Trophoblast cell (in vitro differentiated cells and primary cell): ENCODE measurements around the gene ITPKB.

Experiments used
- DNase-seq, 2 donors: peaks; one replicate each; pipeline ENCODE4 v3.0.0-alpha.2; 2016
- H2AFZ ChIP-seq: 2 replicates; pipeline ENCODE4 v1.6.1; 2013; ENCODE audit warnings: low read length, moderate library complexity, mild to moderate bottlenecking; ENCODE audit not compliant: insufficient read depth, poor library complexity
- H2AK5ac ChIP-seq: 2 replicates; pipeline ENCODE4 v1.6.1; 2013; ENCODE audit warnings: mild to moderate bottlenecking, low read length
- H2BK120ac ChIP-seq: 2 replicates; pipeline ENCODE4 v1.6.1; 2013; ENCODE audit warnings: low read length, mild to moderate bottlenecking, moderate library complexity; ENCODE audit not compliant: insufficient read depth, poor library complexity
- H2BK12ac ChIP-seq: 2 replicates; pipeline ENCODE4 v1.6.1; 2013; ENCODE audit warnings: mild to moderate bottlenecking, low read length, moderate library complexity
- H2BK5ac ChIP-seq: 2 replicates; pipeline ENCODE4 v1.6.1; 2013; ENCODE audit warnings: low read length, low read depth, moderate library complexity, mild to moderate bottlenecking; ENCODE audit not compliant: poor library complexity
- H3K14ac ChIP-seq: 2 replicates; pipeline ENCODE4 v1.6.1; 2013; ENCODE audit warnings: mild to moderate bottlenecking, low read length
- H3K18ac ChIP-seq: 2 replicates; pipeline ENCODE4 v1.6.1; 2013; ENCODE audit warnings: mild to moderate bottlenecking, low read length
- H3K23ac ChIP-seq: 2 replicates; pipeline ENCODE4 v1.6.1; 2013; ENCODE audit warnings: low read length
- H3K27ac ChIP-seq: 2 replicates; pipeline ENCODE4 v1.5.1; 2013; ENCODE audit warnings: low read depth, mild to moderate bottlenecking, inconsistent platforms, low read length, moderate library complexity
- H3K27me3 ChIP-seq: 2 replicates; pipeline ENCODE4 v1.6.1; 2013; ENCODE audit warnings: inconsistent platforms, mild to moderate bottlenecking, low read length, moderate library complexity; ENCODE audit not compliant: insufficient read depth
- H3K36me3 ChIP-seq, 2 experiments: 1 replicate in 1 of 2; 2 replicates in 1 of 2; pipeline ENCODE4 v1.6.1; 2013; ENCODE audit warnings: low read length in 2 of 2, mild to moderate bottlenecking in 2 of 2, moderate library complexity in 1 of 2; ENCODE audit not compliant: insufficient read depth in 2 of 2, control insufficient read depth in 1 of 2
- H3K4ac ChIP-seq: 2 replicates; pipeline ENCODE4 v1.6.1; 2013; ENCODE audit warnings: low read depth, mild to moderate bottlenecking, low read length, moderate library complexity
- H3K4me1 ChIP-seq, 2 experiments: 1 replicate in 1 of 2; 2 replicates in 1 of 2; pipeline ENCODE4 v1.6.1; 2013; ENCODE audit warnings: low read length in 2 of 2, mild to moderate bottlenecking in 2 of 2, moderate library complexity in 1 of 2; ENCODE audit not compliant: insufficient read depth in 2 of 2, control insufficient read depth in 1 of 2
- H3K4me2 ChIP-seq: 2 replicates; pipeline ENCODE4 v1.6.1; 2013; ENCODE audit warnings: inconsistent platforms, mild to moderate bottlenecking, low read length, moderate library complexity
- H3K4me3 ChIP-seq: 2 replicates; pipeline ENCODE4 v1.5.1; 2013; ENCODE audit warnings: mild to moderate bottlenecking, low read depth, low read length, inconsistent platforms
- H3K79me1 ChIP-seq: one replicate; pipeline ENCODE4 v1.6.1; 2013; ENCODE audit warnings: low read length
- H3K79me2 ChIP-seq: 2 replicates; pipeline ENCODE4 v1.6.1; 2013; ENCODE audit warnings: low read length, mild to moderate bottlenecking; ENCODE audit not compliant: control insufficient read depth, insufficient read depth, poor library complexity
- H3K9ac ChIP-seq: 2 replicates; pipeline ENCODE4 v1.6.1; 2013; ENCODE audit warnings: mild to moderate bottlenecking, low read length
- H3K9me3 ChIP-seq: 2 replicates; pipeline ENCODE4 v1.6.1; 2013; ENCODE audit warnings: low read depth, mild to moderate bottlenecking, control low read depth, inconsistent platforms, low read length; ENCODE audit not compliant: insufficient read depth
- H4K12ac ChIP-seq: 2 replicates; pipeline ENCODE4 v1.6.1; 2013; ENCODE audit warnings: low read depth, mild to moderate bottlenecking, low read length, moderate library complexity
- H4K8ac ChIP-seq: 2 replicates; pipeline ENCODE4 v1.6.1; 2013; ENCODE audit warnings: low read depth, mild to moderate bottlenecking, low read length, moderate library complexity
- H4K91ac ChIP-seq: one replicate; pipeline ENCODE4 v1.6.1; 2013; ENCODE audit warnings: low read depth, mild to moderate bottlenecking, low read length, moderate library complexity
- WGBS: extraction: QIAGEN DNeasy Blood & Tissue Kit; methylation state at CpG from one replicate; pipeline ENCODE4 v1.1.7; 2013; ENCODE audit warnings: missing lambda C conversion rate; ENCODE audit not compliant: insufficient read length, insufficient coverage; ENCODE audit errors: extremely low coverage; 5-methylcytosine and 5-hydroxymethylcytosine counted together

Gene ITPKB

DNA sequence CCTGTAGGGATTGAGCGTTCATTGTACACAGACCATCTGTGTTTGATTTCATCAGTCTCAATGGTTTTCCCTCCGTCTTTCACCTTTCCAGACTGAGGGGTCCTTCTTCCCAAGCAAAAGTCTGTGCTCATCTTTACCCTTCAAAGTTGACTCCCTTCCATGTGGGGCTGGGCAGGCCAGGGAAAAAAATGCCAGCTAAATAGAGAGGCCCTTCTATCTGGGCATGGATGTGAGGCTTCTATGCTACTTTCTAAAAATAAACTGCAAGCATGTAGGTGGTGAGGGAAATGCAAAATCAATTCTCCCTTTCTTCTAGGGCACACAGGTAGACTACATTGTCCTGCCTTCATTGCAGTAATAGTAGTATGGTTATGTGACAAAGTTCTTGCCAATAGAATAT, 46.7 kb upstream of the ITPKB start:
- no peak overlapping the region for H3K4me2 ChIP-seq
- H3K79me2 ChIP-seq: no peaks in the 10 kb centered on the region
- no peak overlapping the region for H4K12ac ChIP-seq
- no peaks in the 10 kb centered on the region for H3K4me1 ChIP-seq
- H3K36me3 ChIP-seq: no peaks in the 10 kb centered on the region
- H3K18ac ChIP-seq: no peak overlapping the region
- no peak overlapping the region for H3K27ac ChIP-seq
- H3K4ac ChIP-seq: no peak overlapping the region
- H4K8ac ChIP-seq: no peak overlapping the region
- no peaks in the 10 kb centered on the region for H3K9me3 ChIP-seq
- H3K14ac ChIP-seq: no peak overlapping the region
- no peak overlapping the region for H4K91ac ChIP-seq
- H3K4me3 ChIP-seq: no peak overlapping the region
- no peaks in the 10 kb centered on the region for H3K27me3 ChIP-seq
- no peak overlapping the region for H3K9ac ChIP-seq
- DNase-seq: no peak
- H2BK120ac ChIP-seq: no peak overlapping the region
- H2BK5ac ChIP-seq: no peak overlapping the region
- no peak overlapping the region for H3K23ac ChIP-seq
- WGBS: no CpG with 5 or more reads among the region's 2 CpGs
- no peak overlapping the region for H2AK5ac ChIP-seq
- H2BK12ac ChIP-seq: no peak overlapping the region
- no peaks in the 10 kb centered on the region for H3K79me1 ChIP-seq
- H2AFZ ChIP-seq: no peak overlapping the region

DNA sequence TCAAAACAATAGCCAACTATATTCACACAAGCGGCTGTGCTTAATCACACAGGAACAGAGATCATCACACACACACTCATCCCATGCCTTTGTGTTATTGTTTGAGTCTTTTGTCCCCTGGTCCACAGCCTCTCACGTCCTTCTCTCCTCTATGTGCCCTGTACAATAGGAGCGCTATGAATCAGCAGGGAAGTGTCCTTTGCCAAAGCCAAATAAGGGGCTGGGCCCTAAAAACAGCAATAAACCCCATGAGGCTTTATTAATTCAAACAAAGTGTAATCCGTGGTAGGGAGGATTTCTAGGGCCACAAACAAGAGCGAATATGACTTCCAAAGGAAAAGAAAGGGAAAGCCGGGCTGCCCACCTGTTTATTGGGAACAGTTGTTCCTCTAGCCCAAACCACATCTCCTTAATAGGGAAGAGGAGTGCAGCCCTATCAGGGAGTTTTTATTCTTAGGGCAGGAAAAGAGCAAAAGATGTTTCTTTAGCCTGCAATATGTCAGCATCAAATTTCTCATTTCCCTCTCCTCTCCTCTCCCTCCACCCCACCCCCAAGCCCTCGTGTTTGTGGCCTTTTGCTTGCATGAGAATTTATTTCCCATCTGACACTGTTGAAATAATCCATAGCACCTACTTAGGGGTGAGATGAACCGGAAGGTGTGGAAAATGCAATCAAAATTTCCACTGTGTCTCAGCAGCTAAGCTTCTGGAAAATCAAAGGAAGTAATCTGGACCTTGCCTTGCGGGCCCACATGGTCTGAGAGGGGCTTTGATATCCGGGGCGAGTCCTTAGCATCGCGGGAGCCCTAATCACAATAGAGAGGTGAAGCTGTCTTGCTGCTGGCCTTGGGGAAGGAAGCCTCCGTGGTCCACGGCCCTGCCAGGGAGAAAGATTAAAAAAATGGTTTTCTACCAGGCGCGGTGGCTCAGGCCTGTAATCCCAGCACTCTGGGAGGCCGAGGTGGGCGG, 45.3 kb upstream of the ITPKB start:
- Histone ChIP-seq H3K9ac (no peak overlapping the region), H2BK5ac (no peak overlapping the region), H3K27ac (no peak overlapping the region), H3K23ac (no peak overlapping the region), H4K8ac (no peak overlapping the region), H3K4ac (no peak overlapping the region), H2BK12ac (no peak overlapping the region), H3K27me3 (no peaks in the 10 kb centered on the region), H3K4me1 (no peaks in the 10 kb centered on the region), H3K36me3 (no peaks in the 10 kb centered on the region), H2AK5ac (no peak overlapping the region), H2AFZ (no peak overlapping the region), H4K91ac (no peak overlapping the region), H3K79me2 (no peaks in the 10 kb centered on the region), H4K12ac (no peak overlapping the region), H3K4me3 (no peak overlapping the region), H3K9me3 (no peaks in the 10 kb centered on the region), H2BK120ac (no peak overlapping the region), H3K18ac (no peak overlapping the region), H3K79me1 (no peaks in the 10 kb centered on the region), H3K14ac (no peak overlapping the region), H3K4me2 (no peak overlapping the region)
- DNase-seq: no peak
- no CpG with 5 or more reads among the region's 19 CpGs for WGBS

DNA sequence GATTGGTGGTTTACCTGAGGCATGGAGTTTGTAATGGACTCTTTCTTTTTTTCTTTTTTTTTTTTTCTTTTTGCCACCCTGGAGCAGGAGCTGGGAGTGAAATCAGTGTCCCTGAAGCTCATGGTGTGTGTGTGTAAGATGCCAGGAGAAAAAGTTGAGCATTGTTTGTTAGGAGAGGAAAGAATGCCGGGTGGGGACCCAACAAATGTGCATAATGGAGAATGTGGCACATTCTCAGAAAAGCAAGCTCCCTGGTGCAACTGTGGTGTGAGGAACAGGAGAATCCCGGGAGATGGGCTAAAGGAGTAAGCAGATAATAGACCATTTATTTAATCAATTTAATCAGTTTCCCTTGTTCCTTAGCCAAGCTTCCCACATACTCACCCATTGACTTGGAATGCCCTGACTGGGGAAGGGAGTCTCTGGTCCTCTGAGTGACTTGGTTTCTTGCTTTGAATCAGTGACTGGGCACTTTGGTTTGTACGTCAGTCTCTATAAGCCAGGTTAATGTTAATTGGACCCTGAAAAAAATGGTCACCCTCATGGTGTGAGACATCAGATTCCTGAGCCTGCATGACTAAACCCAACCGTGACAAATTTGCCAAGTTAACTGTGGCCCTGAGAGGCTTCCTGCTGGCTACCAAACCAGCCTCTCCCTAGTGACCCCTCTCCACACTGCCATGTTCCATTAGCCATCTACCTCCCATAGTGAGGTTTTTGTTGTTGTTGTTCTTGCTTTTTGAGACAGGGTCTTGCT, 43.9 kb upstream of the ITPKB start:
- Histone ChIP-seq H2BK120ac (no peak overlapping the region), H3K27ac (no peak overlapping the region), H3K4me2 (no peak overlapping the region), H3K9ac (no peak overlapping the region), H3K4me3 (no peak overlapping the region), H4K12ac (no peak overlapping the region), H2BK5ac (no peak overlapping the region), H3K4ac (no peak overlapping the region), H3K79me1 (no peaks in the 10 kb centered on the region), H3K9me3 (no peaks in the 10 kb centered on the region), H3K36me3 (no peaks in the 10 kb centered on the region), H2AFZ (no peak overlapping the region), H4K91ac (no peak overlapping the region), H4K8ac (no peak overlapping the region), H3K18ac (no peak overlapping the region), H2AK5ac (no peak overlapping the region), H3K27me3 (no peaks in the 10 kb centered on the region), H2BK12ac (no peak overlapping the region), H3K4me1 (no peaks in the 10 kb centered on the region), H3K14ac (no peak overlapping the region), H3K23ac (no peak overlapping the region), H3K79me2 (no peaks in the 10 kb centered on the region)
- no peak for DNase-seq
- no CpG with 5 or more reads among the region's 4 CpGs for WGBS

DNA sequence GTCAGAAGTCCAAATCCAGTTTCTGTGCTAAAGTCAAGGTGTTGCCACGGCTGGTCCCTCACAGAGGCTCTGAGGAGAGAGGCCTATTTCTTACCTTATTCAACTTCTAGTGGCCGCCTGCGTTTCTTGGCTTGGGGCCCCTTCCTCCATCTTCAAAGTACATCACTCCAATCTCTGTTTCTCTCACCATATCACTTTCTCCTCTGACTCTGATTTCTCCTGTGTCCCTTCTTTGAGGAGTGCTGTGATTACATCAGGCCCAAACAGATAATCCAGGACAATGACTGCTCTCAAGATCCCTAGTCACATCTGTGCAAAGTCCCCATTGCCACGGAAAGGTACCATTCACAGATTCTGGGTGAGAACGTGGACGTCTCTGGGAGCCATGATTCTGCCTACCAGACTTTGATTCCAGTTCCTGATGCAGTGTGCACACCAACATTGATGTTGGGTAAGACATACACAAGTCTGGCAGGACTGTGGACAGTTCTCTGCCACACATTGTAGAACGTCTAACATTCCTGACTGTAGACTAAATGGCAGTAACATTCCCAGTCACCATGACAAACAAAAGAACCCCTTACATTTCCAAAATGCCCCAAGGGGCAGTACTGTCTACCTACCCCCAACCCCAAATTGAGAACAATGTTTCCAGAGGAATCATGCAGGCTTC, 43.0 kb upstream of the ITPKB start:
- H3K4me2 ChIP-seq: no peak overlapping the region
- WGBS: no CpG with 5 or more reads among the region's 7 CpGs
- H3K4ac ChIP-seq: no peak overlapping the region
- H3K27me3 ChIP-seq: no peaks in the 10 kb centered on the region
- H3K14ac ChIP-seq: no peak overlapping the region
- H3K79me2 ChIP-seq: no peaks in the 10 kb centered on the region
- no peak overlapping the region for H3K9ac ChIP-seq
- no peak overlapping the region for H3K18ac ChIP-seq
- no peak overlapping the region for H2BK12ac ChIP-seq
- no peak overlapping the region for H2AFZ ChIP-seq
- no peak overlapping the region for H2AK5ac ChIP-seq
- H3K23ac ChIP-seq: no peak overlapping the region
- no peak overlapping the region for H4K12ac ChIP-seq
- H3K27ac ChIP-seq: no peak overlapping the region
- H3K9me3 ChIP-seq: no peaks in the 10 kb centered on the region
- no peak overlapping the region for H4K91ac ChIP-seq
- no peak overlapping the region for H2BK5ac ChIP-seq
- no peak for DNase-seq
- no peaks in the 10 kb centered on the region for H3K36me3 ChIP-seq
- H2BK120ac ChIP-seq: no peak overlapping the region
- no peak overlapping the region for H4K8ac ChIP-seq
- no peaks in the 10 kb centered on the region for H3K4me1 ChIP-seq
- H3K79me1 ChIP-seq: no peaks in the 10 kb centered on the region
- no peak overlapping the region for H3K4me3 ChIP-seq
